K562 (cell line): ENCODE results near the gene DNAJB1. TPM values are rescaled to one million over a fixed set of nuclear protein-coding genes. Genes with fewer than 3 reads are reported as not detected.

Experiments
- ARID1B ChIP-seq: fragments of 450-650 bp; IDR thresholded peaks from 2 replicates; pipeline ENCODE4 v1.6.1; 2016; ENCODE audit warnings: antibody characterized with exemption, mild to moderate bottlenecking, inconsistent platforms
- ATF7 ChIP-seq: fragments of 450-650 bp; IDR thresholded peaks from 2 replicates; pipeline ENCODE4 v1.7.1; 2014; ENCODE audit warnings: mild to moderate bottlenecking, moderate library complexity
- BRCA1 ChIP-seq, 2 experiments: fragments of 450-650 bp in 1 of 2; sonication (generic) in 1 of 2; formaldehyde crosslinking in 1 of 2; IDR thresholded peaks; 2 replicates each; pipeline versions ENCODE4 v1.5.0 to v1.6.1; 2017 to 2020; ENCODE audit warnings: mild to moderate bottlenecking in 1 of 2, missing genetic modification reagents in 1 of 2
- FOS ChIP-seq: IDR thresholded peaks from 3 replicates; pipeline ENCODE4 v1.6.1; 2011; ENCODE audit not compliant: insufficient read length; ENCODE audit errors: extremely low read depth
- FOXK2 ChIP-seq, 2 experiments: fragments of 450-650 bp; IDR thresholded peaks in 1 of 2; conservative IDR thresholded peaks in 1 of 2; 2 replicates each; pipeline ENCODE4 v1.6.1; 2016; ENCODE audit warnings: low read depth in 2 of 2, mild to moderate bottlenecking in 1 of 2
- MYNN ChIP-seq, 2 experiments: sonication (generic); formaldehyde crosslinking in 1 of 2; IDR thresholded peaks; 2 replicates each; pipeline versions ENCODE4 v1.5.0 to v1.6.1; 2016 to 2020; ENCODE audit warnings: antibody characterized with exemption in 1 of 2, missing genetic modification reagents in 1 of 2
- NFRKB ChIP-seq: fragments of 450-650 bp; IDR thresholded peaks from 2 replicates; pipeline ENCODE4 v1.6.1; 2016; ENCODE audit warnings: low read depth
- NR1H2 ChIP-seq: sonication (generic); formaldehyde crosslinking; IDR thresholded peaks from 2 replicates; pipeline ENCODE4 v1.4.0; 2020; ENCODE audit warnings: mild to moderate bottlenecking, missing genetic modification reagents
- NR2C1 ChIP-seq, 2 experiments: fragments of 450-650 bp; IDR thresholded peaks; 2 replicates each; pipeline ENCODE4 v1.6.1; 2017; ENCODE audit warnings: mild to moderate bottlenecking in 2 of 2, antibody characterized with exemption in 1 of 2, inconsistent platforms in 1 of 2, missing compliant biosample characterization in 1 of 2, missing genetic modification characterization in 1 of 2
- NRF1 ChIP-seq, 2 experiments: fragments of 450-650 bp; IDR thresholded peaks in 1 of 2; conservative IDR thresholded peaks in 1 of 2; 2 replicates each; pipeline ENCODE4 v1.6.1; 2014; ENCODE audit warnings: mild to moderate bottlenecking in 2 of 2
- RBFOX2 ChIP-seq: fragments of 200-400 bp; formaldehyde crosslinking; IDR thresholded peaks from 2 replicates; pipeline ENCODE4 v1.6.1; 2017; ENCODE audit warnings: low read depth, mild to moderate bottlenecking, low read length, moderate library complexity
- RBM15 ChIP-seq: fragments of 200-400 bp; formaldehyde crosslinking; IDR thresholded peaks from 2 replicates; pipeline ENCODE4 v1.6.1; 2018; ENCODE audit warnings: mild to moderate bottlenecking, low read length, moderate library complexity; ENCODE audit not compliant: insufficient read depth
- SMARCA5 ChIP-seq: fragments of 450-650 bp; IDR thresholded peaks from 2 replicates; pipeline ENCODE4 v1.6.1; 2016
- TAL1 ChIP-seq: fragments of 450-650 bp; IDR thresholded peaks from 2 replicates; pipeline ENCODE4 v1.6.1; 2016; ENCODE audit warnings: mild to moderate bottlenecking
- THRAP3 ChIP-seq: fragments of 450-650 bp; IDR thresholded peaks from 2 replicates; pipeline ENCODE4 v1.6.1; 2016; ENCODE audit warnings: mild to moderate bottlenecking, inconsistent platforms, borderline replicate concordance
- ZKSCAN3 ChIP-seq: fragments of 250-450 bp; sonication (Bioruptor Pico); IDR thresholded peaks from 2 replicates; pipeline ENCODE4 v1.4.0; 2020
- ZKSCAN8 ChIP-seq: fragments of 200-800 bp; sonication (Bioruptor generic); IDR thresholded peaks from 2 replicates; pipeline ENCODE4 v1.6.1; 2016; ENCODE audit warnings: missing genetic modification characterization, missing compliant biosample characterization
- ZNF212 ChIP-seq: fragments of 450-650 bp; formaldehyde crosslinking; IDR thresholded peaks from 2 replicates; pipeline ENCODE4 v1.4.0; 2020; ENCODE audit warnings: mild to moderate bottlenecking
- ZNF384 ChIP-seq: IDR thresholded peaks from 2 replicates; pipeline ENCODE4 v1.6.1; 2012; ENCODE audit warnings: low read depth, low read length, improper control_type of control experiment
- ZNF75A ChIP-seq: fragments of 450-650 bp; formaldehyde crosslinking; IDR thresholded peaks from 2 replicates; pipeline ENCODE4 v1.4.0; 2020; ENCODE audit warnings: mild to moderate bottlenecking
- polyA plus RNA-seq, 8 experiments: library from polyadenylated mRNA; depleted of rRNA in 4 of 8; stranded (reverse) in 5 of 8; unstranded in 3 of 8; fragments of >200 nt; fragmentation: Nextera tagmentation in 2 of 8; fragmentation: Illumina TruSeq in 1 of 8; extraction: Ambion mirVana in 2 of 8; extraction: Trizol in 1 of 8; gene quantifications; 2 replicates each; pipeline versions ENCODE4 v1.2.1 to v1.2.3, GENCODE V29; 2011 to 2014; ENCODE audit warnings: inconsistent platforms in 1 of 8, missing spikeins in 1 of 8
- total RNA-seq, 7 experiments: library from RNA; depleted of rRNA in 6 of 7; stranded (reverse); fragments of >200 nt in 6 of 7; fragmentation: Illumina TruSeq in 2 of 7; extraction: Trizol in 2 of 7; gene quantifications; 2 replicates each; pipeline versions ENCODE4 v1.2.1 to v1.2.3, GENCODE V29; 2011 to 2021; ENCODE audit warnings: low replicate concordance in 1 of 7
- TF ChIP-seq, protein P1 (sequence below): fragments of 450-650 bp; IDR thresholded peaks from 2 replicates; pipeline ENCODE4 v1.6.1; 2016; ENCODE audit warnings: borderline replicate concordance
- TF ChIP-seq, protein P2 (sequence below), 2 experiments: fragments of 450-650 bp; IDR thresholded peaks; 2 replicates each; pipeline ENCODE4 v1.6.1; 2016
- TF ChIP-seq, protein P3 (sequence below): fragments of 450-650 bp; conservative IDR thresholded peaks from 2 replicates; pipeline ENCODE4 v1.6.1; 2016; ENCODE audit warnings: missing genetic modification characterization, low read depth, mild to moderate bottlenecking, missing compliant biosample characterization, moderate library complexity

The DNAJB1 gene
- total and polyA plus RNA-seq, 9 of the 15 experiments (the other 6 are each of a cell fraction or from before 2014, with no cell fraction given) = 13.2 to 113 (median 62.1) TPM

DNA sequence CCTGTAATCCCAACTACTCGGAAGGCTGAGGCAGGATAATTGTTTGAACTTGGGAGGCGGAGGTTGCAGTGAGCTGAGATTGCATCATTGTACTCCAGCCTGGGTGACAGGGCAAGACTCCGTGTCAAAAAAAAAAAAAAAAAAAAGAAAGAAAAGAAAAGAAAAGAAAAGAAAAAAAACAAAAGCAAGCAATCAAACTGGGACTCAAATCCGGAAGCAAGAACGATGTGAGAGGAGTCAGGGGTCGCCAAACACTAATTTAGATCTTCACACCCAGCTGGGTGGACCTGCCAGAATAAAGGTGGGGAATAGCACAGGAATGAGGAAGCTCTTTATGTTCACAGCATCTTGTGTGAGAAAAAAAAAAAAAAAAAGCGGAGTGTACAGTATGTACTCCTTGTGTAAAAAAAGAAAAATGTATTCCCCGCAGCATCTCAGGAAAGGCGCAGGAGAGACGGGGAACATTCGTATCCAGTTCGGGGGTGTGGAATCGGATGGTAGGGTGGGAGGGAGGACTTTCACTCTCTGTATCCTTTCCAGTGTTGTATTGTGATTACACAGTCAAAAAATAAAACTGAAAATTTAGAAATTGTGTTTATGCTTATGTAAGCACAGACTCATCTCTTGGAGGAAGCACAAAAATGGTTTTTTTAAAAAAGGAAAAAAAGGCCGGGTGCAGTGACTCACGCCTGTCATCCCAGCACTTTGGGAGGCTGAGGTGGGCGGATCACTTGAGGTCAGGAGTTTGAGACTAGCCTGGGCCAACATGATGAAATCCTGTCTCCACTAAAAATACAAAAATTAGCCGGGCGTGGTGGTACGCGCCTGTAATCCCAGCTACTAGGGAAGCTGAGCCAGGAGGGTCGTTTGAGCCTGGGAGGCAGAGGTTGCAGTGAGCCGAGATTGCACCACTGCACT is 7.6 kb downstream of the DNAJB1 start (continued):
- TF ChIP-seq FOXK2 (conservative IDR thresholded peaks at IDR 0.05 in 1 of 2, IDR thresholded peaks at IDR 0.05 in 1 of 2; ENCODE audit: low read depth in 2 of 2) (peak in 1 of 2 experiments; percentile 4; a peak in 1 of 4 replicates), ZKSCAN8 (CRISPR knock-in tag) (no peak), THRAP3 (0 out of 2 replicates have a peak, but pooled peaks have one; percentile 38), TAL1 (no peak), ZNF384 (peak; percentile 76), NRF1 (conservative IDR thresholded peaks at IDR 0.05 in 1 of 2, IDR thresholded peaks at IDR 0.05 in 1 of 2) (peak in 1 of 2 experiments; percentile 10; a peak in 1 of 4 replicates), ATF7 (peak; percentile 79), MYNN (IDR thresholded peaks at IDR 0.05) (no peak), MYNN (CRISPR knock-in tag; IDR thresholded peaks at IDR 0.05) (no peak), ZNF212 (no peak), RBM15 (no peak), BRCA1 (IDR thresholded peaks at IDR 0.05) (no peak), BRCA1 (CRISPR knock-in tag; IDR thresholded peaks at IDR 0.05) (no peak), FOS (no peak), ZKSCAN3 (CRISPR knock-in tag) (no peak), ZNF75A (no peak), NR2C1 (IDR thresholded peaks at IDR 0.05) (no peak; the same call in 1 of the 2 replicates), NR2C1 (tag; IDR thresholded peaks at IDR 0.05) (no peak), SMARCA5 (0 out of 2 replicates have a peak, but pooled peaks have one; percentile 56), NR1H2 (CRISPR knock-in tag) (no peak), RBFOX2 (peak; percentile 24; the same call in 1 of the 2 replicates), NFRKB (peak; percentile 59), ARID1B (peak; percentile 53; the same call in 1 of the 2 replicates)
- TF ChIP-seq, protein P1, sequence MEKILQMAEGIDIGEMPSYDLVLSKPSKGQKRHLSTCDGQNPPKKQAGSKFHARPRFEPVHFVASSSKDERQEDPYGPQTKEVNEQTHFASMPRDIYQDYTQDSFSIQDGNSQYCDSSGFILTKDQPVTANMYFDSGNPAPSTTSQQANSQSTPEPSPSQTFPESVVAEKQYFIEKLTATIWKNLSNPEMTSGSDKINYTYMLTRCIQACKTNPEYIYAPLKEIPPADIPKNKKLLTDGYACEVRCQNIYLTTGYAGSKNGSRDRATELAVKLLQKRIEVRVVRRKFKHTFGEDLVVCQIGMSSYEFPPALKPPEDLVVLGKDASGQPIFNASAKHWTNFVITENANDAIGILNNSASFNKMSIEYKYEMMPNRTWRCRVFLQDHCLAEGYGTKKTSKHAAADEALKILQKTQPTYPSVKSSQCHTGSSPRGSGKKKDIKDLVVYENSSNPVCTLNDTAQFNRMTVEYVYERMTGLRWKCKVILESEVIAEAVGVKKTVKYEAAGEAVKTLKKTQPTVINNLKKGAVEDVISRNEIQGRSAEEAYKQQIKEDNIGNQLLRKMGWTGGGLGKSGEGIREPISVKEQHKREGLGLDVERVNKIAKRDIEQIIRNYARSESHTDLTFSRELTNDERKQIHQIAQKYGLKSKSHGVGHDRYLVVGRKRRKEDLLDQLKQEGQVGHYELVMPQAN = no peak; the same call in 1 of the 2 replicates
- TF ChIP-seq, protein P2, sequence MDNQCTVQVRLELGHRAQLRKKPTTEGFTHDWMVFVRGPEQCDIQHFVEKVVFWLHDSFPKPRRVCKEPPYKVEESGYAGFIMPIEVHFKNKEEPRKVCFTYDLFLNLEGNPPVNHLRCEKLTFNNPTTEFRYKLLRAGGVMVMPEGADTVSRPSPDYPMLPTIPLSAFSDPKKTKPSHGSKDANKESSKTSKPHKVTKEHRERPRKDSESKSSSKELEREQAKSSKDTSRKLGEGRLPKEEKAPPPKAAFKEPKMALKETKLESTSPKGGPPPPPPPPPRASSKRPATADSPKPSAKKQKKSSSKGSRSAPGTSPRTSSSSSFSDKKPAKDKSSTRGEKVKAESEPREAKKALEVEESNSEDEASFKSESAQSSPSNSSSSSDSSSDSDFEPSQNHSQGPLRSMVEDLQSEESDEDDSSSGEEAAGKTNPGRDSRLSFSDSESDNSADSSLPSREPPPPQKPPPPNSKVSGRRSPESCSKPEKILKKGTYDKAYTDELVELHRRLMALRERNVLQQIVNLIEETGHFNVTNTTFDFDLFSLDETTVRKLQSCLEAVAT (IDR thresholded peaks at IDR 0.05) = peak in 1 of 2 experiments; percentile 57; a peak in 1 of 4 replicates
- TF ChIP-seq, protein P3, sequence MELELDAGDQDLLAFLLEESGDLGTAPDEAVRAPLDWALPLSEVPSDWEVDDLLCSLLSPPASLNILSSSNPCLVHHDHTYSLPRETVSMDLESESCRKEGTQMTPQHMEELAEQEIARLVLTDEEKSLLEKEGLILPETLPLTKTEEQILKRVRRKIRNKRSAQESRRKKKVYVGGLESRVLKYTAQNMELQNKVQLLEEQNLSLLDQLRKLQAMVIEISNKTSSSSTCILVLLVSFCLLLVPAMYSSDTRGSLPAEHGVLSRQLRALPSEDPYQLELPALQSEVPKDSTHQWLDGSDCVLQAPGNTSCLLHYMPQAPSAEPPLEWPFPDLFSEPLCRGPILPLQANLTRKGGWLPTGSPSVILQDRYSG (tag) = no peak
